H1 (cell line): ENCODE results near the gene SOWAHC. TPM values are rescaled to one million over a fixed set of nuclear protein-coding genes. Genes with fewer than 3 reads are reported as not detected.

Experiments used
- CTCF ChIA-PET: fragments of 300-600 bp; sonication (Branson Sonifier 250); formaldehyde crosslinking; loops from one replicate; lab custom pipeline; 2021; ENCODE audit not compliant: partially characterized antibody; lab: Charles Lee
- POLR2A ChIA-PET: fragments of 300-600 bp; sonication (Branson Sonifier 250); formaldehyde crosslinking; loops from one replicate; lab custom pipeline; 2021; ENCODE audit warnings: inconsistent platforms; ENCODE audit not compliant: partially characterized antibody; lab: Charles Lee
- DNase-seq, 2 experiments: peaks; one replicate each; pipeline versions ENCODE4 v3.0.0 to v3.0.0-alpha.2; 2010 to 2022; ENCODE audit warnings: low spot score in 2 of 2, low read depth in 1 of 2, mixed read lengths in 1 of 2
- FAIRE-seq: peaks from 2 replicates; lab custom pipeline; 2011; peaks lifted over from hg19 to GRCh38; lab: Jason Lieb, UNC
- H2AFZ ChIP-seq: 2 replicates; pipeline ENCODE4 v1.8.1; 2012; ENCODE audit warnings: low read length, inconsistent platforms
- H2AK5ac ChIP-seq: 2 replicates; pipeline ENCODE4 v1.6.1; 2013; ENCODE audit warnings: low read depth, low read length
- H2BK120ac ChIP-seq: replicated peaks from 2 replicates; pipeline ENCODE3; 2013; ENCODE audit warnings: low read depth, low read length, inconsistent platforms
- H2BK12ac ChIP-seq: 2 replicates; pipeline ENCODE4 v1.6.1; 2013; ENCODE audit warnings: low read depth, low read length
- H2BK15ac ChIP-seq: 2 replicates; pipeline ENCODE4 v1.6.1; 2013; ENCODE audit warnings: low read length
- H2BK20ac ChIP-seq: 2 replicates; pipeline ENCODE4 v1.6.1; 2013; ENCODE audit warnings: low read length
- H2BK5ac ChIP-seq: 2 replicates; pipeline ENCODE4 v1.6.1; 2013; ENCODE audit warnings: low read depth, low read length
- H3K14ac ChIP-seq: 2 replicates; pipeline ENCODE4 v1.6.1; 2013; ENCODE audit warnings: inconsistent platforms; ENCODE audit not compliant: insufficient read length
- H3K18ac ChIP-seq: 2 replicates; pipeline ENCODE4 v1.6.1; 2013; ENCODE audit warnings: low read length; ENCODE audit errors: extremely low read depth
- H3K23ac ChIP-seq: 2 replicates; pipeline ENCODE4 v1.6.1; 2013; ENCODE audit warnings: inconsistent platforms; ENCODE audit not compliant: insufficient read length
- H3K23me2 ChIP-seq: 2 replicates; pipeline ENCODE4 v1.6.1; 2013; ENCODE audit warnings: low read depth, low read length
- H3K27ac ChIP-seq: 2 replicates; pipeline ENCODE4 v1.6.1; 2011; ENCODE audit warnings: low read depth, low read length, inconsistent platforms
- H3K27me3 ChIP-seq, 4 experiments: replicated peaks in 1 of 4; 1 replicate in 1 of 4; 2 replicates in 3 of 4; pipeline versions ENCODE4 v1.6.1 to v1.8.1; 2011 to 2013; ENCODE audit warnings: low read length in 3 of 4, mild to moderate bottlenecking in 3 of 4, inconsistent platforms in 2 of 4, mixed read lengths in 2 of 4, moderate library complexity in 1 of 4; ENCODE audit not compliant: control insufficient read depth in 3 of 4, insufficient read depth in 3 of 4; ENCODE audit errors: extremely low read depth in 1 of 4
- H3K36me3 ChIP-seq, 4 experiments: 2 replicates each; pipeline versions ENCODE4 v1.6.1 to v1.8.1; 2011 to 2013; ENCODE audit warnings: mild to moderate bottlenecking in 4 of 4, low read length in 3 of 4, moderate library complexity in 2 of 4, control low read depth in 1 of 4, inconsistent platforms in 1 of 4; ENCODE audit not compliant: insufficient read depth in 4 of 4, control insufficient read depth in 2 of 4
- H3K4ac ChIP-seq: replicated peaks from 2 replicates; pipeline ENCODE3; 2013; ENCODE audit warnings: low read length, low read depth, mixed read lengths, inconsistent platforms; ENCODE audit not compliant: insufficient read length
- H3K4me1 ChIP-seq, 4 experiments: replicated peaks in 1 of 4; 1 replicate in 1 of 4; 2 replicates in 3 of 4; pipeline versions ENCODE4 v1.6.1 to v1.8.1; 2011 to 2013; ENCODE audit warnings: low read length in 3 of 4, inconsistent platforms in 2 of 4, mixed read lengths in 1 of 4; ENCODE audit not compliant: insufficient read depth in 4 of 4, control insufficient read depth in 3 of 4
- H3K4me2 ChIP-seq, 2 experiments: 2 replicates each; pipeline versions ENCODE4 v1.6.1 to v1.8.1; 2011 to 2013; ENCODE audit warnings: low read depth in 2 of 2, low read length in 2 of 2, control low read depth in 1 of 2, inconsistent platforms in 1 of 2, mild to moderate bottlenecking in 1 of 2; ENCODE audit not compliant: insufficient read depth in 1 of 2
- H3K4me3 ChIP-seq, 4 experiments: fragments of 200-600, 300-600 bp in 1 of 4; sonication (generic), shearing (Covaris generic), sonication (Bioruptor Twin) in 1 of 4; 2 replicates each; pipeline versions ENCODE4 v1.5.1 to v1.8.1; 2011 to 2016; ENCODE audit warnings: low read length in 4 of 4, low read depth in 3 of 4, control low read depth in 2 of 4, inconsistent platforms in 2 of 4, mild to moderate bottlenecking in 2 of 4, mixed read lengths in 1 of 4, moderate library complexity in 1 of 4; ENCODE audit not compliant: insufficient read depth in 2 of 4; ENCODE audit errors: extremely low read depth in 1 of 4
- H3K56ac ChIP-seq: replicated peaks from 2 replicates; pipeline ENCODE3; 2013; ENCODE audit warnings: low read depth, mild to moderate bottlenecking, mixed read lengths, low read length, inconsistent platforms; ENCODE audit not compliant: insufficient read length
- H3K79me1 ChIP-seq: 2 replicates; pipeline ENCODE4 v1.6.1; 2013; ENCODE audit warnings: low read depth, low read length, control low read depth
- H3K79me2 ChIP-seq, 2 experiments: 2 replicates each; pipeline versions ENCODE4 v1.6.1 to v1.8.1; 2012 to 2013; ENCODE audit warnings: low read length in 2 of 2, mild to moderate bottlenecking in 2 of 2, inconsistent platforms in 1 of 2; ENCODE audit not compliant: insufficient read depth in 2 of 2, control insufficient read depth in 1 of 2
- H3K9ac ChIP-seq, 4 experiments: replicated peaks in 1 of 4; 1 replicate in 1 of 4; 2 replicates in 3 of 4; pipeline versions ENCODE4 v1.6.1 to v1.8.1; 2011 to 2013; ENCODE audit warnings: low read depth in 3 of 4, low read length in 3 of 4, control low read depth in 2 of 4, mild to moderate bottlenecking in 2 of 4, moderate library complexity in 2 of 4, inconsistent platforms in 1 of 4; ENCODE audit errors: extremely low read depth in 1 of 4
- H3K9me3 ChIP-seq, 2 experiments: 2 replicates each; pipeline versions ENCODE4 v1.6.1 to v1.8.1; 2012 to 2013; ENCODE audit warnings: mild to moderate bottlenecking in 2 of 2, moderate library complexity in 2 of 2, control low read depth in 1 of 2, inconsistent platforms in 1 of 2, low read depth in 1 of 2, low read length in 1 of 2, mixed read lengths in 1 of 2; ENCODE audit not compliant: insufficient read depth in 2 of 2
- H4K20me1 ChIP-seq, 2 experiments: replicated peaks in 1 of 2; 2 replicates each; pipeline versions ENCODE3 to v1.8.1; 2011 to 2013; ENCODE audit warnings: inconsistent platforms in 2 of 2, low read length in 2 of 2, mild to moderate bottlenecking in 1 of 2; ENCODE audit not compliant: insufficient read depth in 2 of 2, control insufficient read depth in 1 of 2
- H4K5ac ChIP-seq: 2 replicates; pipeline ENCODE4 v1.6.1; 2013; ENCODE audit warnings: low read length, low read depth, mixed read lengths, inconsistent platforms; ENCODE audit not compliant: insufficient read length
- H4K8ac ChIP-seq: 2 replicates; pipeline ENCODE4 v1.8.0; 2013; ENCODE audit warnings: mild to moderate bottlenecking, moderate library complexity, low read length, inconsistent platforms; ENCODE audit not compliant: insufficient read depth; ENCODE audit errors: extremely low read depth
- H4K91ac ChIP-seq: replicated peaks from 2 replicates; pipeline ENCODE3; 2013; ENCODE audit warnings: low read length, mixed read lengths, inconsistent platforms; ENCODE audit not compliant: insufficient read length
- SP2 ChIP-seq: IDR thresholded peaks from 2 replicates; pipeline ENCODE4 v1.6.1; 2012; ENCODE audit warnings: mild to moderate bottlenecking, low read length, inconsistent platforms
- WGBS, 2 experiments: shearing (Covaris generic) in 1 of 2; methylation state at CpG; one replicate each; pipeline versions ENCODE4 v1.1.6 to v1.1.7; 2013 to 2015; ENCODE audit warnings: low lambda C conversion rate in 2 of 2, mixed read lengths in 2 of 2, inconsistent platforms in 1 of 2, low coverage in 1 of 2, missing lambda C conversion rate in 1 of 2; ENCODE audit not compliant: insufficient replicate concordance in 2 of 2, insufficient coverage in 1 of 2, insufficient read length in 1 of 2; ENCODE audit errors: extremely low coverage in 1 of 2, missing lambda C conversion rate in 1 of 2; 5-methylcytosine and 5-hydroxymethylcytosine counted together
- polyA plus RNA-seq, 7 experiments: library from polyadenylated mRNA; depleted of rRNA in 3 of 7; stranded (reverse) in 5 of 7; unstranded in 2 of 7; fragments of >200 nt in 5 of 7; fragments of 200-250 nt in 2 of 7; gene quantifications; 1 replicate in 5 of 7; 2 replicates in 1 of 7; 4 replicates in 1 of 7; pipeline versions ENCODE4 v1.2.1 to v1.2.3, GENCODE V29; 2011 to 2013; ENCODE audit warnings: missing spikeins in 2 of 7, mixed read lengths in 2 of 7
- total RNA-seq: library from RNA; stranded (reverse); fragmentation: NEBNext Ultra II Directional; extraction: Animal tissue kit (Norgen Biotek cat#: 25700); gene quantifications from 2 replicates; pipeline ENCODE4 v1.2.1, GENCODE V29; 2021

SOWAHC gene
- total and polyA plus RNA-seq, 2 of the 8 experiments (the other 6 are each of a cell fraction or from before 2014, with no cell fraction given), result 3.1 to 17.8 TPM

GRCh38 chr2:109592905-109593304, 21.3 kb upstream of the SOWAHC start:
- Histone ChIP-seq H3K4me3 (no peak overlapping the region), H3K56ac (no peak overlapping the region), H3K36me3 (no peaks in the 10 kb centered on the region; a peak in 1 of 8 replicates), H3K23ac (no peak overlapping the region), H2BK20ac (no peak overlapping the region), H2BK120ac (no peak overlapping the region), H3K79me2 (peaks cover 0 to 38% of the 10 kb centered on the region in 2 experiments; a peak in 3 of 4 replicates), H3K9me3 (no peaks in the 10 kb centered on the region), H2AK5ac (no peak overlapping the region), H3K4me1 (no peaks in the 10 kb centered on the region), H4K20me1 (peaks cover 4% of the 10 kb centered on the region in 2 experiments), H4K91ac (no peak overlapping the region), H3K14ac (no peak overlapping the region), H4K5ac (no peak overlapping the region), H3K18ac (no peak overlapping the region), H3K9ac (no peak overlapping the region), H2AFZ (no peak overlapping the region), H3K27me3 (no peaks in the 10 kb centered on the region), H3K27ac (no peak overlapping the region), H2BK15ac (no peak overlapping the region), H3K4ac (no peak overlapping the region), H3K79me1 (peaks cover 5% of the 10 kb centered on the region; the same call in 1 of the 2 replicates), H2BK5ac (no peak overlapping the region), H3K4me2 (no peak overlapping the region), H4K8ac (no peak overlapping the region), H3K23me2 (no peaks in the 10 kb centered on the region), H2BK12ac (no peak overlapping the region)
- POLR2A ChIA-PET, result no interaction called here
- FAIRE-seq, result no peak
- 93% methylated on average over 3 of the region's 3 CpGs; no CpG with 5 or more reads in 1 of the 2 experiments for WGBS, 2 experiments
- CTCF ChIA-PET, result interaction anchor here (0.6 to 1.4 kb wide), 2 partner anchors 46 to 147 kb away, joined by 3 to 5 read pairs; no protein-coding TSS in a partner anchor
- no peak for DNase-seq
- TF ChIP-seq SP2, result no peak
